ENCODE results near the gene FOXP3.

GRCh38 chrX:49228185-49228584, 36.3 kb downstream of the FOXP3 start:
- no peak for TF ChIP-seq POLR2A (IDR thresholded peaks at IDR 0.05)
- TF ChIP-seq, protein P1, sequence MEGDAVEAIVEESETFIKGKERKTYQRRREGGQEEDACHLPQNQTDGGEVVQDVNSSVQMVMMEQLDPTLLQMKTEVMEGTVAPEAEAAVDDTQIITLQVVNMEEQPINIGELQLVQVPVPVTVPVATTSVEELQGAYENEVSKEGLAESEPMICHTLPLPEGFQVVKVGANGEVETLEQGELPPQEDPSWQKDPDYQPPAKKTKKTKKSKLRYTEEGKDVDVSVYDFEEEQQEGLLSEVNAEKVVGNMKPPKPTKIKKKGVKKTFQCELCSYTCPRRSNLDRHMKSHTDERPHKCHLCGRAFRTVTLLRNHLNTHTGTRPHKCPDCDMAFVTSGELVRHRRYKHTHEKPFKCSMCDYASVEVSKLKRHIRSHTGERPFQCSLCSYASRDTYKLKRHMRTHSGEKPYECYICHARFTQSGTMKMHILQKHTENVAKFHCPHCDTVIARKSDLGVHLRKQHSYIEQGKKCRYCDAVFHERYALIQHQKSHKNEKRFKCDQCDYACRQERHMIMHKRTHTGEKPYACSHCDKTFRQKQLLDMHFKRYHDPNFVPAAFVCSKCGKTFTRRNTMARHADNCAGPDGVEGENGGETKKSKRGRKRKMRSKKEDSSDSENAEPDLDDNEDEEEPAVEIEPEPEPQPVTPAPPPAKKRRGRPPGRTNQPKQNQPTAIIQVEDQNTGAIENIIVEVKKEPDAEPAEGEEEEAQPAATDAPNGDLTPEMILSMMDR (IDR thresholded peaks at IDR 0.05 in 8 of 11, conservative IDR thresholded peaks at IDR 0.05 in 3 of 11), result no peak
- TF ChIP-seq POLR2AphosphoS5 (IDR thresholded peaks at IDR 0.05), result no peak

All from spleen (tissue), 7 donors.